Measurements from ENCODE around the gene AHR. TPM values are rescaled to one million over a fixed set of nuclear protein-coding genes. Genes with fewer than 3 reads are reported as not detected.

The AHR gene
- polyA plus RNA-seq, 1 donor from 2014 or later = 2.4 TPM

- Histone ChIP-seq H3K9ac (ENCODE audit: low read length) (no peak overlapping the region), H3K27me3 (ENCODE audit: insufficient read depth, low read depth, low read length) (peaks cover 28% of the 10 kb centered on the region), H3K4me2 (ENCODE audit: low read length) (no peak overlapping the region), H2AFZ (ENCODE audit: low read depth, low read length) (no peak overlapping the region), H4K20me1 (ENCODE audit: insufficient read depth) (no peaks in the 10 kb centered on the region), H3F3A (ENCODE audit: insufficient read depth, low read length, poor library complexity, severe bottlenecking) (no peaks in the 10 kb centered on the region), H3K36me3 (ENCODE audit: insufficient read depth, low read length) (no peaks in the 10 kb centered on the region), H3K27ac (ENCODE audit: low read length) (no peak overlapping the region), H3K9me2 (ENCODE audit: insufficient read depth, low read length) (no peaks in the 10 kb centered on the region), H3K4me3 (ENCODE audit: low read length) (no peak overlapping the region), H3K9me3 (ENCODE audit: low read length) (no peaks in the 10 kb centered on the region), H3K79me2 (replicated peaks; ENCODE audit: insufficient read depth, low read length) (no peaks in the 10 kb centered on the region)
- TF ChIP-seq SMC3 (conservative IDR thresholded peaks at IDR 0.05; ENCODE audit: poor library complexity) = no peak
- no peak for TF ChIP-seq MXI1 (conservative IDR thresholded peaks at IDR 0.05; ENCODE audit: poor library complexity, severe bottlenecking)
- TF ChIP-seq RAD21 (conservative IDR thresholded peaks at IDR 0.05) = no peak
- no peak for TF ChIP-seq POLR2AphosphoS5 (IDR thresholded peaks at IDR 0.05)
- TF ChIP-seq TAF1 (IDR thresholded peaks at IDR 0.05; ENCODE audit: low read depth) = no peak
- TF ChIP-seq EP300 (conservative IDR thresholded peaks at IDR 0.05; ENCODE audit: poor library complexity, severe bottlenecking) = no peak
- TF ChIP-seq REST (IDR thresholded peaks at IDR 0.05; ENCODE audit: borderline replicate concordance) = no peak
These were observed 1.2 kb upstream of the AHR start for GRCh38 chr7:17297243-17297642.

- Histone ChIP-seq H3K79me2 (replicated peaks; ENCODE audit: insufficient read depth, low read length) (no peaks in the 10 kb centered on the region), H3K4me3 (ENCODE audit: low read length) (peak overlapping the region; percentile 77), H3K9ac (ENCODE audit: low read length) (peak overlapping the region; percentile 60), H3K9me2 (ENCODE audit: insufficient read depth, low read length) (no peaks in the 10 kb centered on the region), H4K20me1 (ENCODE audit: insufficient read depth) (no peaks in the 10 kb centered on the region), H3K36me3 (ENCODE audit: insufficient read depth, low read length) (no peaks in the 10 kb centered on the region), H2AFZ (ENCODE audit: low read depth, low read length) (peak overlapping the region; percentile 30), H3K9me3 (ENCODE audit: low read length) (no peaks in the 10 kb centered on the region), H3K27me3 (ENCODE audit: insufficient read depth, low read depth, low read length) (peaks cover 28% of the 10 kb centered on the region), H3F3A (ENCODE audit: insufficient read depth, low read length, poor library complexity, severe bottlenecking) (no peaks in the 10 kb centered on the region), H3K27ac (ENCODE audit: low read length) (no peak overlapping the region), H3K4me2 (ENCODE audit: low read length) (peak overlapping the region; percentile 54)
- TF ChIP-seq MXI1 (conservative IDR thresholded peaks at IDR 0.05; ENCODE audit: poor library complexity, severe bottlenecking) = peak; percentile 51
- no peak for TF ChIP-seq POLR2AphosphoS5 (IDR thresholded peaks at IDR 0.05)
These were observed 509 bp downstream of the AHR start for GRCh38 chr7:17298840-17299482.

GRCh38 chr7:17299483-17299991 lies 1.1 kb downstream of the AHR start:
- Histone ChIP-seq H3K27me3 (ENCODE audit: insufficient read depth, low read depth, low read length) (peaks cover 28% of the 10 kb centered on the region), H3F3A (ENCODE audit: insufficient read depth, low read length, poor library complexity, severe bottlenecking) (no peaks in the 10 kb centered on the region), H3K4me2 (ENCODE audit: low read length) (peak overlapping the region; percentile 54), H3K79me2 (replicated peaks; ENCODE audit: insufficient read depth, low read length) (no peaks in the 10 kb centered on the region), H3K36me3 (ENCODE audit: insufficient read depth, low read length) (no peaks in the 10 kb centered on the region), H3K4me3 (ENCODE audit: low read length) (peak overlapping the region; percentile 77), H3K9me2 (ENCODE audit: insufficient read depth, low read length) (no peaks in the 10 kb centered on the region), H3K9me3 (ENCODE audit: low read length) (no peaks in the 10 kb centered on the region), H3K9ac (ENCODE audit: low read length) (peak overlapping the region; percentile 60), H3K27ac (ENCODE audit: low read length) (no peak overlapping the region), H2AFZ (ENCODE audit: low read depth, low read length) (no peak overlapping the region), H4K20me1 (ENCODE audit: insufficient read depth) (no peaks in the 10 kb centered on the region)
- TF ChIP-seq POLR2AphosphoS5 (IDR thresholded peaks at IDR 0.05) = peak; percentile 21
- no peak for TF ChIP-seq SMC3 (conservative IDR thresholded peaks at IDR 0.05; ENCODE audit: poor library complexity)
- no peak for TF ChIP-seq MXI1 (conservative IDR thresholded peaks at IDR 0.05; ENCODE audit: poor library complexity, severe bottlenecking)

Data from neural cell (in vitro differentiated cells).